SK-N-SH treated with all-trans-retinoic acid at 6 μM for 48 hours (cell line): Measurements from ENCODE around the gene HIPK3.

ENCODE experiments used
- ATAC-seq: fragments of 200-7000 bp; cut with Tn5 transposase; 3 replicates; pipeline ENCODE4 v1.9.1; 2020; ENCODE audit warnings: mild to moderate bottlenecking, moderate library complexity
- ARNTL ChIP-seq: fragments of 450-650 bp; formaldehyde crosslinking; IDR thresholded peaks from 2 replicates; pipeline ENCODE4 v1.5.0; 2020; ENCODE audit warnings: low read depth, mild to moderate bottlenecking, moderate library complexity, borderline replicate concordance
- BACH2 ChIP-seq: fragments of 250-450 bp; sonication (Bioruptor Pico); IDR thresholded peaks from 2 replicates; pipeline ENCODE4 v1.9.0; 2021; ENCODE audit warnings: mild to moderate bottlenecking, borderline replicate concordance
- CREB5 ChIP-seq: fragments of 250-450 bp; sonication (Bioruptor Pico); IDR thresholded peaks from 2 replicates; pipeline ENCODE4 v1.5.1; 2020; ENCODE audit warnings: low read depth, mild to moderate bottlenecking, moderate library complexity
- CSDC2 ChIP-seq: fragments of 250-450 bp; sonication (Bioruptor Pico); IDR thresholded peaks from 2 replicates; pipeline ENCODE4 v1.5.0; 2020; ENCODE audit warnings: mild to moderate bottlenecking, moderate library complexity
- ESRRG ChIP-seq: fragments of 250-450 bp; sonication (Bioruptor Pico); IDR thresholded peaks from 2 replicates; pipeline ENCODE4 v1.6.1; 2021; ENCODE audit warnings: mild to moderate bottlenecking
- GLIS3 ChIP-seq: fragments of 250-450 bp; sonication (Bioruptor Pico); IDR thresholded peaks from 2 replicates; pipeline ENCODE4 v1.5.0; 2020; ENCODE audit warnings: mild to moderate bottlenecking, moderate library complexity
- ISL1 ChIP-seq: fragments of 250-450 bp; sonication (Bioruptor Pico); IDR thresholded peaks from 2 replicates; pipeline ENCODE4 v2.1.2; 2022; ENCODE audit warnings: mild to moderate bottlenecking, moderate library complexity
- OSR1 ChIP-seq: fragments of 250-450 bp; sonication (Bioruptor Pico); IDR thresholded peaks from 2 replicates; pipeline ENCODE4 v1.8.0; 2022; ENCODE audit warnings: moderate library complexity, mild to moderate bottlenecking, inconsistent platforms
- PATZ1 ChIP-seq: fragments of 250-450 bp; sonication (Bioruptor Pico); IDR thresholded peaks from 2 replicates; pipeline ENCODE4 v1.8.0; 2020; ENCODE audit warnings: mild to moderate bottlenecking, moderate library complexity, borderline replicate concordance
- POU6F1 ChIP-seq: fragments of 250-450 bp; sonication (Bioruptor Pico); IDR thresholded peaks from 2 replicates; pipeline ENCODE4 v1.8.0; 2021; ENCODE audit warnings: low read depth, mild to moderate bottlenecking, moderate library complexity, borderline replicate concordance
- PPARA ChIP-seq: fragments of 250-450 bp; sonication (Bioruptor Pico); IDR thresholded peaks from 2 replicates; pipeline ENCODE4 v1.5.0; 2020; ENCODE audit warnings: mild to moderate bottlenecking, borderline replicate concordance
- RARB ChIP-seq: fragments of 250-450 bp; sonication (Bioruptor Pico); IDR thresholded peaks from 2 replicates; pipeline ENCODE4 v1.8.0; 2021; ENCODE audit warnings: mild to moderate bottlenecking, moderate library complexity
- SNAI2 ChIP-seq: fragments of 250-450 bp; sonication (Bioruptor Pico); IDR thresholded peaks from 2 replicates; pipeline ENCODE4 v1.5.0; 2020; ENCODE audit warnings: mild to moderate bottlenecking, moderate library complexity
- TCF4 ChIP-seq: fragments of 250-450 bp; sonication (Bioruptor Pico); IDR thresholded peaks from 2 replicates; pipeline ENCODE4 v1.8.0; 2021; ENCODE audit warnings: mild to moderate bottlenecking, moderate library complexity, borderline replicate concordance
- TOX ChIP-seq: fragments of 250-450 bp; sonication (Bioruptor Pico); IDR thresholded peaks from 2 replicates; pipeline ENCODE4 v1.8.0; 2021; ENCODE audit warnings: mild to moderate bottlenecking, moderate library complexity, borderline replicate concordance
- TSHZ2 ChIP-seq: fragments of 250-450 bp; sonication (Bioruptor Pico); IDR thresholded peaks from 2 replicates; pipeline ENCODE4 v1.5.0; 2020; ENCODE audit warnings: mild to moderate bottlenecking, moderate library complexity
- ZC3H10 ChIP-seq: fragments of 250-450 bp; sonication (Bioruptor Pico); IDR thresholded peaks from 2 replicates; pipeline ENCODE4 v1.5.1; 2021; ENCODE audit warnings: mild to moderate bottlenecking, moderate library complexity
- ZFP3 ChIP-seq: fragments of 250-450 bp; sonication (Bioruptor Pico); IDR thresholded peaks from 2 replicates; pipeline ENCODE4 v1.5.0; 2020; ENCODE audit warnings: mild to moderate bottlenecking, moderate library complexity
- ZFP30 ChIP-seq: fragments of 450-650 bp; formaldehyde crosslinking; IDR thresholded peaks from 2 replicates; pipeline ENCODE4 v1.5.0; 2022; ENCODE audit warnings: mild to moderate bottlenecking, moderate library complexity
- ZNF565 ChIP-seq: fragments of 450-650 bp; formaldehyde crosslinking; conservative IDR thresholded peaks from 2 replicates; pipeline ENCODE4 v1.5.0; 2020; ENCODE audit warnings: low read depth, mild to moderate bottlenecking, moderate library complexity
- ZNF70 ChIP-seq: fragments of 450-650 bp; formaldehyde crosslinking; IDR thresholded peaks from 2 replicates; pipeline ENCODE4 v1.5.0; 2020; ENCODE audit warnings: mild to moderate bottlenecking, moderate library complexity
- ZNF8 ChIP-seq: fragments of 450-650 bp; formaldehyde crosslinking; IDR thresholded peaks from 2 replicates; pipeline ENCODE4 v1.5.0; 2020; ENCODE audit warnings: mild to moderate bottlenecking, moderate library complexity

The HIPK3 gene

GRCh38 chr11:33320814-33321330, 63.7 kb downstream of the HIPK3 start:
- no peak for ATAC-seq
- TF ChIP-seq PPARA (CRISPR knock-in tag), result no peak
- TF ChIP-seq TSHZ2 (CRISPR knock-in tag), result no peak
- TF ChIP-seq ZC3H10 (CRISPR knock-in tag), result no peak
- TF ChIP-seq TCF4 (CRISPR knock-in tag), result no peak
- no peak for TF ChIP-seq OSR1 (CRISPR knock-in tag)
- TF ChIP-seq PATZ1 (CRISPR knock-in tag), result no peak
- no peak for TF ChIP-seq SNAI2 (CRISPR knock-in tag)
- TF ChIP-seq ESRRG (CRISPR knock-in tag), result no peak
- TF ChIP-seq ARNTL (CRISPR knock-in tag), result no peak
- no peak for TF ChIP-seq TOX
- no peak for TF ChIP-seq CSDC2 (CRISPR knock-in tag)
- TF ChIP-seq POU6F1 (CRISPR knock-in tag), result no peak
- no peak for TF ChIP-seq ZNF565
- TF ChIP-seq CREB5 (CRISPR knock-in tag), result no peak
- no peak for TF ChIP-seq ZNF8 (CRISPR knock-in tag)
- no peak for TF ChIP-seq ISL1 (CRISPR knock-in tag)
- no peak for TF ChIP-seq GLIS3 (CRISPR knock-in tag)

- no peak for ATAC-seq
- TF ChIP-seq ZFP3 (no peak), CSDC2 (CRISPR knock-in tag) (no peak), ZNF8 (CRISPR knock-in tag) (no peak), CREB5 (CRISPR knock-in tag) (no peak), OSR1 (CRISPR knock-in tag) (no peak), ISL1 (CRISPR knock-in tag) (no peak), PATZ1 (CRISPR knock-in tag) (no peak), BACH2 (CRISPR knock-in tag) (no peak), TOX (no peak), ZNF565 (no peak), TCF4 (CRISPR knock-in tag) (no peak), POU6F1 (CRISPR knock-in tag) (no peak), ZC3H10 (CRISPR knock-in tag) (no peak), TSHZ2 (CRISPR knock-in tag) (no peak), ZNF70 (no peak), GLIS3 (CRISPR knock-in tag) (no peak), PPARA (CRISPR knock-in tag) (no peak), ZFP30 (CRISPR knock-in tag) (no peak), RARB (no peak), ESRRG (CRISPR knock-in tag) (no peak)
Observed at GRCh38 chr11:33321422-33321821, 64.2 kb downstream of the HIPK3 start.
